GM19351 (cell line): Measurements from ENCODE around the gene COX7B2.
A peak's percentile ranks its signal among the peaks of the same experiment; 100 is the strongest.

Experiments
- ATAC-seq: cut with Tn5 transposase; IDR thresholded peaks from one replicate; pipeline ENCODE4 v1.9.1; 2021; ENCODE audit warnings: mild to moderate bottlenecking, moderate library complexity; ENCODE audit not compliant: unreplicated experiment

COX7B2 gene

GRCh38 chr4:46909078-46909477 lies at the start of gene COX7B2:
COX7B2 (minus strand) TSS chr4:46909245; CDS start chr4:46735192, 174,053 bp downstream.
- ATAC-seq, result no peak

DNA sequence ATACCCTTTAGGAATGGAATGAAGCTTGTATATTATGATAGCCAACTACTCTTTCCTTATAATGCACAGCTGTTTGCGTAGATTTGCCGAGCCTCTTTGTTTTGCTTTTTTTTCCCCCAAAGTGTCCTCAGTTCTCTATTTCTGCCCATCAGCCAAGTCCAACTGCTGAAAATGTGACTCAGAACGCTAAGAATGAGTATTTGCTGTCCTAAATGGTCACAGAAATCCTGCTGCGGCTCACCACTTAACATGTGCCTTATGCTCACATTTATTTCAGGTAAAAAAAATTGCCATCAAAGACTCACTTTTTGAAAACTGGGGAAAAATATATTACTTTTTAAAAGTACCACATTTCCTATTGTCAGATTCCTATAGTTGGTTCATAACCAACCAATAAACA lies 47.4 kb upstream of the COX7B2 start:
- ATAC-seq, result no peak

- no peak for ATAC-seq
Measured at GRCh38 chr4:46955601-46956000, 46.6 kb upstream of the COX7B2 start.

- ATAC-seq, result no peak
Measured at GRCh38 chr4:46954643-46955042, 45.6 kb upstream of the COX7B2 start.

DNA sequence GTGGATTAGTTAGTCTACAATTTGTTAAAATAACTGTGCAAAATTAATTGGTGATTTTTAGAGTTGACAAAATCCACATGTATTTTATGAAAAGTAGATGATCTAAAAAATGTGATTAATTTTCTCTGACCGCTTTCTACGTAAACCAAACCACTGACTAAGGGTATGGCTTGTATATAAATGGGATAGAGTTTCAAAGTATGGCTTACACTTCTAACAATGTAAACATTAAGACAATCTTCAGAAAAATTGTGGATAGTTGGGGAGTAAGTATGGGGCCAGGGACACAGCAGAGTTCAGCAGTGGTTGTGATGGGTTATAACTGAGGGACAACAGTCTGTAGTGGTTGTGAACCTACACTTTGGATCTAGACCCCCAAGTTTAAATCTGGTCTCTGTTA lies 44.5 kb upstream of the COX7B2 start:
- ATAC-seq, result no peak

DNA sequence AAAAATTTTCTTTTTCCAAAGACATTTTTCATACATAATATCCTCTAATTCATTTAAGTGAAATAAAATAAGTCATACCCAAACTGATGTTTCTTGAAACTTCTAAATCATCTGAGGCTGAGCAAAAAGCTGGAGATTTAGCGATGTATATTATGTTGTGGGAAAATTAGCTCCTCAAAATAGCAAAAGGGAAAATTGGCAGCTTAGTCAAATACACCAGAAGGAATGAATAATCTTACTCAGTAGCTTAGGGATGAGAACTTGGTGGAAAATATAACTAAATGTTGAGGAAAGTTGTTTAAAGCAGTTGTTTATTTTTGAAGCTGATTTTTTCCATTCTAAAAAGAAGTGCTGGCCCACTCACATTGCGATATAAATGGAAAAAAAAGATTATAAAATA lies 43.4 kb upstream of the COX7B2 start:
- ATAC-seq, result no peak

DNA sequence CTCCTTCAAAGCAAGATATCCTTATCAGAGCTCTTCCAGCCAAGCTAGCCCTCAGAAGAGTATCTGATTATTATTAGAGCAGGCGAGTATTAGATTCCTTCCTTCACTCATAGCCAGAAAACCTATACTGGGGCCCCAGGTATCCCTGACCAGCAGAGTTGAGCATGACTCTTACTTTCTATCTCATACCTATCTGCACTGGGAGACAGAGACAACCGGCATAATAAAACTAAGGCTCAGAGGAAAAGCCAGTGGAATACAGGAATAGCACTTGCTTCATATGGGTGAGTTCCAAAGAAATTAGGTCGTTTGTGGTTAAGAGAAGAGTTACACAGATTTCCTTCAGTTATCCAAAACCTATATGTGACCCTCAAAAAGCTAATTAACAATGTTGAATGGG lies 41.8 kb upstream of the COX7B2 start:
- ATAC-seq, result no peak

DNA sequence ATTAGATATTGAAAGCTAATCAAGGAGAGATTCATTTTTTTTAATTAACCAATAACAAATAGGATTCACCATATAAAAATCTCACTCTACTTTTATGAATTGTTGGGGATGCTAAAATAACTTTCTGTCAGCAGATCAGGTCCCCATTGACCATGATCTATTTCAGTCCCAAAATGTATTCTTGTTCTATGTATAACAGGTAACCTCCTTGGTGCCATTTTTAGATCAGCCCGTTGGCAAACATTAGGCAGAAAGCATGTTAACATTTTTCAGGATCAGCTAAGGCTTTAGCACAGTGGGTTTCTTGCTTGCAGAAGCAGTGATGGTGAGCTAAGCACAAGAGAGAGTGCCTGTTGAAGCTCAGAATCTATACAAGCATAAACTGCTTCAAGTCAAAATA lies 40.8 kb upstream of the COX7B2 start:
- no peak for ATAC-seq

GRCh38 chr4:46947541-46947940 lies 38.5 kb upstream of the COX7B2 start:
- no peak for ATAC-seq

DNA sequence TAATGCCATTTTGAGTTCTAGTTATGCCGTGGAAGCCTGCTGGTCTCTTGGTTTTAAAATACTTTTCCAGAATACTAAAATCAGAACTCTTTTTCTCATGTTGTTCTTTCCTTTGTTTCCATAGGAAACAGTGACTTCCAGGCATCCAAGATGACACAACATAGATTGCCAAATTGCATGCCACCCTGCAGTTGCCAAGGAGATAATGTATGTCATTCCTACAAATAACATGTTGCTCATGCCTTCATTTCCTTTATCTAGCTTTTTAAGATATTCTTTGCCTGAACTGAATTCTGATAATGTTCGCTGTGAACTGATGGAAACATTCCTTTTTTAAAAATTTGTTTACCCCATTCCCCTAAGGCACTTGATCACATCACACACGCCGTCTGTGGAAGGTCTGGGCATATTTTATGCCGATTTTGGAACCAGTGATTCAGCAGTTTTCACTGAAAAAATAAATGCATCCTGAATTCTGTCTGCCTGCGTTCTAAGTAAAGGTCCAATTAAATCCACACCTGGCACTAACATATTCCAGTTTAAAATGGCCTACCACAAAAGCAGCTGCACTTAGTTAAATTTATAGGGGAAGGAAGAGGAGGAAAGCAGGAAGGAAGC lies 38.0 kb upstream of the COX7B2 start:
- ATAC-seq, result no peak

DNA sequence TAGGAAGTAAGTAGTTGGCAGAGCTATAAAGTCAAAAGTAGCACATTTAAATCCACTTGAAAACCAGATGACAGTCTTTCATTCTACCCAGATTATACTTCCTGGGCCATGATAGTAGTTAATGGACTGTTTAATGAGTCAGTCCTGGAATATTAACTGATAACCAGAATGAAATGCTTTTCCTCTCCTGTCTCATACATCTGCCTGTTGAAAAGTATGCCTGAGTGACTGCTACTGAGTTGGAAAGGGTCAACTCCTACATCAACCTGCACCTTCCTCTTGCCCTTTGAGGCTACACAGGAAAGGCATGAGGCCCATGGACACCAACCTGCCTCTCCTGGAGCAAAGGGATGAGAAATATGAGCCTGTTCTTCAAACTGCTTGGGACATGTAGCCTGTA lies 36.0 kb upstream of the COX7B2 start:
- ATAC-seq, result no peak

GRCh38 chr4:46944345-46944744 lies 35.3 kb upstream of the COX7B2 start:
- ATAC-seq, result no peak

GRCh38 chr4:46937493-46937892 lies 28.4 kb upstream of the COX7B2 start:
- ATAC-seq, result peak; percentile 60

- ATAC-seq, result no peak
Measured at GRCh38 chr4:46934726-46935125, 25.7 kb upstream of the COX7B2 start.

DNA sequence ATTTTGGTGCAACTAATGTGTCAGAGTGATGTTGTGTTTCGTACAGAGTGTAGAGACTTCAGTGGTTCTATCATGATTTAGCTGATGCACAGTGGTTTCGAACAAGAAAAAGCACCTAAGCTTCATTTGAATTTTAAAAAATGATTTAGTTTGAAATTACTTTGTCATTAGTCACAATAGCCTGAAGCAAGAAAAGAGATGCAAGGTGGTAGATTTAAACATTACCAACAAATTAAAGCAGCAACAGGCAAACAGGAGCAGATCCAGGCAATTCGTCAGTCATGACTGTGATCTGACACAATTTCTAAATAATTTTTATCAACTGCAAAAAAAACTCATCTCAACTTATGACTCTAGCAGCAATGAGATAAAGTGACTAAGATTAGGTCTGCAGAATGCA lies 24.6 kb upstream of the COX7B2 start:
- no peak for ATAC-seq

- peak; percentile 85 for ATAC-seq
Measured at GRCh38 chr4:46931981-46932380, 22.9 kb upstream of the COX7B2 start.

DNA sequence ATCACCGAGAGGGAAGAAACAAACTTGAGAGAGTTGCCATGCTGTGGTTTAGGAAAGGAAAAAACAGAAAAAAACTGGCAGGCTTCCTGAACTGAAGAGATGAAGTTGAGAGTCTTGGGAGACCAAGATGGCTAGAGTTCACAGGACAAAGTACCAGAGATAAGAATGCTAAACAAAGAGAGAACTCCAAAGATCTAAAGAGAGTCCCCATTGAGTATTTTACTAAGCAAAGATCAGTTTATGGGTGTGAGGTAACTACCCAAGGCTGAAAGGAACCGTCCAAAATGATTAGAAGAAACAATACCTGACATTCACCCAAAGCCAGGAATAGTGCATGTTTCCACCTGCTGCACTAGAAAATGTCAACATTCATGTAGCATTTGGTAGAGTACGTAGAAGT lies 21.8 kb upstream of the COX7B2 start:
- no peak for ATAC-seq

DNA sequence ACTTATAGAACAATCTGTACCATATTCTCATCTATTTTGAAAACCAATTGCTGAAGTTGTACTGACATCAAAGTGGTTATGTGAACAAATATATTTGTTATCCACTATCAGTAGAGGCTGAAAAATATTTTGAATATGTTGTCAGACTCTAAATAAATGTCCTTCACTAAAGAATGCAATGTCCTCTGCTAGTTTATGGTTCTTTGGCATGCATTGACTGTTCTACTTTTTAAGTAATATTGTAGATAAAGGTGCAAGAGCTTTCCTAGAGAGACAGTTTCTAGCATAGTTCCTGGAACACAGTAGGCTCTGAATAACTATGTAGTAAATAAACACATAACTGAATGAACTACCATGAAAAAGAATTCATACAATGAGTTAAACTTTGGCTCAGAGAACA lies 18.2 kb upstream of the COX7B2 start:
- ATAC-seq, result no peak

- no peak for ATAC-seq
Measured at GRCh38 chr4:46924789-46925529, 15.9 kb upstream of the COX7B2 start.

DNA sequence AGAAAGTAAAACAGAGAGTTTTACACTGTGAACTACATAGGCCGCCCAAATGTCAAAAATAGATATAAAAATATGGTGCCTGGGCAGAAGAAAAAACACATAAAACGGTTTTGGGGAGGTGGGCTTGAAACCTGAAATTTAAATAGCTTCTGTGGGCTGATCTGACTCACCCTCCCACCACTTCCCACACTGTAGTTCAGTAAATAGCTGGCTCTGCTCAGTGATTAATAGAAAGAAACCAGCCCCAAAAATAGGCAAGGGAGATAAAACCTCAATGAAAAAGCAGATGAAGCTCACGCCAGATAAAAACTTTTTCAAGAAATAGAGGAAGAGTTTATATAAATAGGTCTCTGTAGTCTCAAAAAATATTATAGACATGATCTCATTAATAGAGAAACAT lies 13.2 kb upstream of the COX7B2 start:
- peak; percentile 45 for ATAC-seq

- ATAC-seq, result no peak
Measured at GRCh38 chr4:46908148-46908547, 897 bp downstream of the COX7B2 start.

DNA sequence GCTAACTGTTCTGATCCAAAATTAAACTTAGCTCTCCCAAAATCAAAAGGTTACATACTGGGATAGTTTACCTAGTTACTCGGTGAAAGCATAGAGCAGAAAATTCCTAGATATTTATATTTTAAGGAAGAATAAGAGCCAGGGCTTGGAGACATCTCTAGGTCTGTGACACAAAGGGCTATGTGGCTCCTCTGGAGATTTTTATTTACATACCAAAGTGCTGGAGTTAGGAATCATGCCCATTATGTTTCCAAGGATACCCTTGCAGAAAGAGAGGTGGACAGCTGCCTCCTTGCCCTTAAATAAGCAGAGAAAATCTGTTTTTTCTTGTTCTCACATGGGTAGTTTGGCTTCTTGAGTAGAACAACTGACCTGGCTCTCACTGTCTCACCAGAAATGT lies 9.0 kb downstream of the COX7B2 start:
- no peak for ATAC-seq

GRCh38 chr4:46894826-46895225 lies 14.2 kb downstream of the COX7B2 start:
- ATAC-seq, result no peak
